Ascending aorta (tissue), 2 donors: Measurements from ENCODE around the gene EOGT. TPM values are rescaled to one million over a fixed set of nuclear protein-coding genes. Genes with fewer than 3 reads are reported as not detected.

Experiments
- DNase-seq, 2 donors: peaks; one replicate each; pipeline ENCODE4 v3.0.0-alpha.2; 2019; ENCODE audit warnings: low spot score in 2 of 2
- H3K27ac ChIP-seq, 2 donors: fragments of 200-600 bp; sonication (generic); one replicate each; pipeline ENCODE4 v1.5.1; 2016 to 2017; ENCODE audit warnings: mild to moderate bottlenecking in 1 of 2
- H3K27me3 ChIP-seq: fragments of 200-600 bp; sonication (generic); one replicate; pipeline ENCODE4 v1.5.1; 2017
- H3K36me3 ChIP-seq, 2 donors: fragments of 200-600 bp; sonication (generic); one replicate each; pipeline ENCODE4 v1.5.1; 2016
- H3K4me1 ChIP-seq, 2 donors: fragments of 200-600 bp; sonication (generic); one replicate each; pipeline ENCODE4 v1.5.1; 2016 to 2017; ENCODE audit warnings: mild to moderate bottlenecking in 1 of 2
- H3K4me3 ChIP-seq, 2 donors: fragments of 200-600 bp; sonication (generic); one replicate each; pipeline ENCODE4 v1.5.1; 2016 to 2017; ENCODE audit warnings: mild to moderate bottlenecking in 1 of 2
- H3K9me3 ChIP-seq, 2 donors: fragments of 200-600 bp; sonication (generic); one replicate each; pipeline ENCODE4 v1.5.1; 2016
- CTCF ChIP-seq, 3 experiments: fragments of 200-600 bp in 2 of 3; fragments of 450-650 bp in 1 of 3; sonication (generic) in 2 of 3; IDR thresholded peaks; one replicate each; pipeline ENCODE4 v1.5.1; 2016 to 2019; ENCODE audit warnings: antibody characterized with exemption in 3 of 3, mild to moderate bottlenecking in 1 of 3, moderate library complexity in 1 of 3
- intact Hi-C: fragments of 100-400 bp; cut with DNase I; formaldehyde crosslinking; loops from one replicate; pipeline ENCODE4 v1.15.1; 2023
- total RNA-seq: library from RNA; depleted of rRNA; stranded (reverse); fragments of >200 nt; gene quantifications from one replicate; pipeline ENCODE4 v1.1.0, GENCODE V29; 2016

Gene EOGT
- total RNA-seq, 1 donor from 2014 or later, result 50.4 TPM

GRCh38 chr3:69051756-69052471 lies 38.4 kb upstream of the EOGT start, which contains the start of gene TMF1:
TMF1 (minus strand) TSS chr3:69052333; CDS start chr3:69052086, 247 bp downstream.
- no peaks in the 10 kb centered on the region for H3K9me3 ChIP-seq
- peak; percentile 90 to 99 for DNase-seq
- peak within 1 kb of the TSS; percentile 93 to 95 for H3K27ac ChIP-seq
- peak within 1 kb of the TSS; percentile 72 to 78 for H3K4me3 ChIP-seq
- intact Hi-C loops, result loop anchor here (1.0 kb wide), 2 partner anchors 28 to 38 kb away; partner anchors contain the start of gene UBA3
- no peaks in the 10 kb centered on the region for H3K27me3 ChIP-seq
- H3K4me1 ChIP-seq, result peaks cover 3 to 20% of the 10 kb centered on the region in 2 donors
- peaks cover 21 to 32% of the 10 kb centered on the region in 2 donors for H3K36me3 ChIP-seq
- no peak for TF ChIP-seq CTCF (IDR thresholded peaks at IDR 0.05)

- DNase-seq, result no peak
- intact Hi-C loops, result no loop called here
- no peak overlapping the region for H3K4me3 ChIP-seq
- H3K9me3 ChIP-seq, result no peaks in the 10 kb centered on the region
- no peak overlapping the region for H3K27ac ChIP-seq
- H3K36me3 ChIP-seq, result peaks cover 22 to 39% of the 10 kb centered on the region in 2 donors
- H3K27me3 ChIP-seq, result no peaks in the 10 kb centered on the region
- TF ChIP-seq CTCF (IDR thresholded peaks at IDR 0.05), result no peak
- H3K4me1 ChIP-seq, result peaks cover 3 to 21% of the 10 kb centered on the region in 2 donors
Measured at GRCh38 chr3:69048990-69049389, 35.5 kb upstream of the EOGT start.

- no peak for DNase-seq
- H3K9me3 ChIP-seq, result no peaks in the 10 kb centered on the region
- H3K4me1 ChIP-seq, result peaks cover 0 to 10% of the 10 kb centered on the region in 2 donors
- H3K4me3 ChIP-seq, result no peak overlapping the region
- no peaks in the 10 kb centered on the region for H3K27me3 ChIP-seq
- TF ChIP-seq CTCF (IDR thresholded peaks at IDR 0.05), result no peak
- no peak overlapping the region for H3K27ac ChIP-seq
- H3K36me3 ChIP-seq, result peaks cover 39 to 71% of the 10 kb centered on the region in 2 donors
- intact Hi-C loops, result no loop called here
Measured at GRCh38 chr3:69044608-69045007, 31.1 kb upstream of the EOGT start.

- peak overlapping the region in 1 of 2 donors; percentile 27 for H3K27ac ChIP-seq
- no peaks in the 10 kb centered on the region for H3K4me1 ChIP-seq
- no peaks in the 10 kb centered on the region for H3K27me3 ChIP-seq
- no peak overlapping the region for H3K4me3 ChIP-seq
- H3K36me3 ChIP-seq, result peaks cover 74 to 88% of the 10 kb centered on the region in 2 donors
- DNase-seq, result no peak
- intact Hi-C loops, result no loop called here
- no peaks in the 10 kb centered on the region for H3K9me3 ChIP-seq
- no peak for TF ChIP-seq CTCF (IDR thresholded peaks at IDR 0.05)
Measured at GRCh38 chr3:69033470-69033869, 20.0 kb upstream of the EOGT start.

GRCh38 chr3:69032737-69033136 lies 19.3 kb upstream of the EOGT start:
- H3K4me1 ChIP-seq, result no peaks in the 10 kb centered on the region
- TF ChIP-seq CTCF (IDR thresholded peaks at IDR 0.05), result no peak
- H3K4me3 ChIP-seq, result no peak overlapping the region
- no peak for DNase-seq
- no peaks in the 10 kb centered on the region for H3K9me3 ChIP-seq
- H3K36me3 ChIP-seq, result peaks cover 66 to 86% of the 10 kb centered on the region in 2 donors
- no peaks in the 10 kb centered on the region for H3K27me3 ChIP-seq
- intact Hi-C loops, result no loop called here
- no peak overlapping the region for H3K27ac ChIP-seq
